ENCODE measurements around the gene RGP1.

- TF ChIP-seq CTCF (IDR thresholded peaks at IDR 0.05; ENCODE audit: low read depth, low read length, poor library complexity, severe bottlenecking) (no peak), EZH2phosphoT487 (IDR thresholded peaks at IDR 0.05; ENCODE audit: borderline replicate concordance, low read length) (no peak)
Observed at GRCh38 chr9:35750256-35750531, 1.1 kb downstream of the RGP1 start.

Data from DOHH2 (cell line).